Loucy (cell line): Measurements from ENCODE around the gene AGMAT.

ENCODE experiments used
- CTCF ChIP-seq: fragments of 200-600 bp; sonication (generic); conservative IDR thresholded peaks from 2 replicates; pipeline ENCODE4 v1.5.1; 2014; ENCODE audit warnings: mild to moderate bottlenecking, antibody characterized with exemption, low read length
- EZH2phosphoT487 ChIP-seq: fragments of 200-600 bp; IDR thresholded peaks from 2 replicates; pipeline ENCODE4 v1.6.1; 2018; ENCODE audit warnings: antibody characterized with exemption, mild to moderate bottlenecking, moderate library complexity, borderline replicate concordance

GRCh38 chr1:15522551-15522950, 62.3 kb downstream of the AGMAT start:
- TF ChIP-seq EZH2phosphoT487 (no peak), CTCF (no peak)
